T-cell (primary cell): ENCODE measurements around the gene TCFL5. TPM values are rescaled to one million over a fixed set of nuclear protein-coding genes. Genes with fewer than 3 reads are reported as not detected.

Experiments
- ATAC-seq, 4 experiments: fragments of 200-7000 bp in 3 of 4; fragments of 150-1000 bp in 1 of 4; cut with Tn5 transposase; replicated peaks in 1 of 4; 1 replicate in 3 of 4; 2 replicates in 1 of 4; pipeline ENCODE4 v1.10.0; 2021; ENCODE audit warnings: moderate library complexity in 3 of 4, mild to moderate bottlenecking in 2 of 4, moderate number of reproducible peaks in 1 of 4
- CTCF ChIA-PET, 2 donors: fragments of 300-600 bp; sonication (Branson Sonifier 250); formaldehyde crosslinking; loops; one replicate each; lab custom pipeline; 2022; ENCODE audit warnings: antibody characterized with exemption in 2 of 2; lab: Charles Lee
- POLR2A ChIA-PET, 2 donors: fragments of 300-600 bp; sonication (Branson Sonifier 250); formaldehyde crosslinking; loops; one replicate each; lab custom pipeline; 2022; ENCODE audit warnings: antibody characterized with exemption in 2 of 2; lab: Charles Lee
- DNase-seq, 35 experiments: peaks; one replicate each; pipeline versions ENCODE4 v3.0.0 to v3.0.0-alpha.2; 2013 to 2023
- H3K27ac ChIP-seq: one replicate; pipeline ENCODE4 v1.5.1; 2013; ENCODE audit warnings: low read length
- H3K27me3 ChIP-seq, 2 experiments: replicated peaks in 1 of 2; 1 replicate in 1 of 2; 2 replicates in 1 of 2; pipeline versions ENCODE4 v1.6.1 to v1.7.0; 2013; ENCODE audit warnings: low read length in 1 of 2, mixed read lengths in 1 of 2; ENCODE audit not compliant: control insufficient read depth in 2 of 2, insufficient read depth in 2 of 2; ENCODE audit errors: extremely low read depth in 1 of 2
- H3K36me3 ChIP-seq, 2 donors: 1 replicate in 1 of 2; 2 replicates in 1 of 2; pipeline versions ENCODE4 v1.6.1 to v1.7.0; 2013; ENCODE audit warnings: low read length in 1 of 2; ENCODE audit not compliant: control insufficient read depth in 2 of 2, insufficient read depth in 1 of 2; ENCODE audit errors: extremely low read depth in 1 of 2
- H3K4me1 ChIP-seq, 2 experiments: 1 replicate in 1 of 2; 2 replicates in 1 of 2; pipeline versions ENCODE4 v1.6.1 to v1.7.0; 2013; ENCODE audit warnings: low read length in 2 of 2, mixed read lengths in 1 of 2; ENCODE audit not compliant: insufficient read depth in 2 of 2, control insufficient read depth in 1 of 2; ENCODE audit errors: extremely low read depth in 1 of 2
- H3K4me3 ChIP-seq, 2 donors: 1 replicate in 1 of 2; 2 replicates in 1 of 2; pipeline versions ENCODE4 v1.5.1 to v1.7.0; 2013; ENCODE audit warnings: mild to moderate bottlenecking in 2 of 2, low read length in 1 of 2, moderate library complexity in 1 of 2; ENCODE audit not compliant: control insufficient read depth in 1 of 2; ENCODE audit errors: extremely low read depth in 1 of 2
- H3K9me3 ChIP-seq: 2 replicates; pipeline ENCODE4 v1.7.0; 2013
- H3K27ac Mint-ChIP-seq, 2 donors: one replicate each; pipeline ENCODE4 v1.8.0; 2020 to 2021; ENCODE audit warnings: mild to moderate bottlenecking in 2 of 2, mixed read lengths in 2 of 2
- H3K27me3 Mint-ChIP-seq, 2 donors: one replicate each; pipeline ENCODE4 v1.8.0; 2021 to 2022; ENCODE audit warnings: mixed read lengths in 2 of 2
- H3K36me3 Mint-ChIP-seq: one replicate; pipeline ENCODE4 v1.8.0; 2021; ENCODE audit warnings: mixed read lengths
- H3K4me1 Mint-ChIP-seq, 3 donors: one replicate each; pipeline ENCODE4 v1.8.0; 2020 to 2022; ENCODE audit warnings: mixed read lengths in 3 of 3, mild to moderate bottlenecking in 1 of 3
- H3K4me3 Mint-ChIP-seq, 3 donors: one replicate each; pipeline ENCODE4 v1.8.0; 2020 to 2022; ENCODE audit warnings: mild to moderate bottlenecking in 3 of 3, mixed read lengths in 3 of 3, moderate library complexity in 3 of 3
- H3K9me3 Mint-ChIP-seq, 3 donors: one replicate each; pipeline ENCODE4 v1.8.0; 2020 to 2022; ENCODE audit warnings: mixed read lengths in 3 of 3
- WGBS: methylation state at CpG from one replicate; pipeline ENCODE4 v1.1.5; 2013; ENCODE audit warnings: missing lambda C conversion rate; ENCODE audit not compliant: insufficient coverage; 5-methylcytosine and 5-hydroxymethylcytosine counted together
- total RNA-seq, 35 experiments: library from RNA in 6 of 35; stranded (reverse) in 6 of 35; fragments of 120-200 nt in 1 of 35; gene quantifications; one replicate each; pipeline versions ENCODE4 v1.2.1 to v1.2.4 and lab custom pipeline; 2013 to 2026

Gene TCFL5
- total RNA-seq, 5 donors from 2014 or later (not counting 1 experiment from before 2014, with no cell fraction given), result 5.0 to 12.7 (median 8.5) TPM

DNA sequence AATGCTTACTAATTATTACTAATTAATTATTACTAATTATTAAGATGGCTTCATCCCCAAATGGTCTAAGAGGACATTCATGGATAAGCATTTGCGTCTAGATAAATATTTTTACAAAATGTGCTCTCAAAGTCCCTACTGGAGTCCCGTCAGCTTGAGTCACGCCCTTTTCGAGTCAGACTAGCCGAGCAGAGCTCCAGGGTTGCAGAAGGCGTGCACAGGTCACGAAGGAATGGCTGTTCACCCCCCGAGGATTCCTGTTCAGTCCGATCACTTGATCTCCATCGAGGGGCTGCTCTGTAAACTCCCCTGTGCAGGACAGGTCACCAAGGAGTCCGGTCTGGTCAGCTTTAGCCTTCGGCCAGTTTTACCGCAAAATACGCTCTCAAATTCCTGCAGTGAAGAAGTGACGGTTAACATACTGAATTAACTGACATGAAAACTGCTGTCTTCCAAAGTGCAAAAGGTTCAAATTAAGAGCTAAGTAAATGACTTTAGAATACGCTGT, 19.9 kb downstream of the TCFL5 start:
- no peaks in the 10 kb centered on the region for H3K9me3 ChIP-seq
- H3K4me3 ChIP-seq, result no peak overlapping the region
- Mint-ChIP-seq H3K27ac (no peak overlapping the region), H3K9me3 (no peaks in the 10 kb centered on the region), H3K4me3 (no peak overlapping the region), H3K27me3 (no peaks in the 10 kb centered on the region), H3K36me3 (peaks cover 19% of the 10 kb centered on the region), H3K4me1 (no peaks in the 10 kb centered on the region)
- DNase-seq (no peak), ATAC-seq (no peak)
- ChIA-PET POLR2A (interaction anchor here in 1 of 2 donors (0.6 kb wide), 1 partner anchor 549 kb away, joined by 6 read pairs; no protein-coding TSS in a partner anchor), CTCF (no interaction called here)
- peaks cover 0 to 19% of the 10 kb centered on the region in 2 experiments for H3K27me3 ChIP-seq
- no peak overlapping the region for H3K27ac ChIP-seq
- WGBS, result 94% methylated on average over 15 of the region's 16 CpGs
- no peaks in the 10 kb centered on the region for H3K4me1 ChIP-seq
- H3K36me3 ChIP-seq, result peaks cover 0 to 2% of the 10 kb centered on the region in 2 donors

DNA sequence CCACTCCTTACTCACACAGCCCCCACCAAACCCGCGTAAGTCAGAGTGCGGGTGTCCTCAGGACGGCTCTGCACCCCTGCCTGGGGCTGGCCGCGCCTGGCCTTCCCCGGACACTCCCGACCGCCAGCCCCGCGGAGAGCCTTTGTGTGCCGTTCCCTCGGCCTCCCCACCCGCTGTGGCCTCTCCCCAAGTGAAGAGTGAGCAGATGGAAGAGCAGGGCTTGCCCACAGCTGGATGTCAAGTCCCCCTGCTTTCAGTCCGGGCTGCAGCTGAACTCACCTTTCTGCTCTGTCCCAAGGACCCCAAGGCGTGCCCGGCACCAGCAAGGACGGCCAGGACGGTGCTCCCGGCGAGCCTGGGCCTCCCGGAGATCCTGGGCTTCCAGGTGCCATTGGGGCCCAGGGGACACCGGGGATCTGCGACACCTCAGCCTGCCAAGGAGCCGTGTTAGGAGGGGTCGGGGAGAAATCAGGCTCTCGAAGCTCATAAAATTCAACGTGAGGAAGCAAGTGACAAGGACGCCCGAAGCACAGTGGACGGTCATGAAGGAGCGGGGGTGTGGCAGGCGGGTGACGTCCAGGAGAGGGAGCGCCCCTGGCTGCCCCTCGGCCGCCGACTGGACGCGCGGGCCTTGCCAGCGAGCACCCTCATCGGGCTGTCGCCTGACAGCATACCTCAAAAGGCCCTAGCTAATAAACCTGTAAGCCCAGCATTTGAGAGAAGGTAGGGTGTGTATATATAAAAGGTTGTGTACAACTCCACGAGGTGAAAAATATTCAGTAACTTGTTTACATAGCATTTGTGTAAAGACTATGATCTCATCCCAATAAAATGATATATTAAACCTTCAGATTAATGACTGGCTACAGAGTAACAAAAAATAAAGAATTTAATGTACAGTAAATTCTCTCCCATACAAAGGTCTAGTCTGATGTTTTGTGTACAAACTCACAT, 21.1 kb downstream of the TCFL5 start:
- ChIA-PET CTCF (no interaction called here), POLR2A (no interaction called here)
- Mint-ChIP-seq H3K27me3 (no peaks in the 10 kb centered on the region), H3K4me3 (no peak overlapping the region), H3K9me3 (no peaks in the 10 kb centered on the region), H3K36me3 (peaks cover 12% of the 10 kb centered on the region), H3K4me1 (no peaks in the 10 kb centered on the region), H3K27ac (no peak overlapping the region)
- Histone ChIP-seq H3K27me3 (peaks cover 0 to 28% of the 10 kb centered on the region in 2 experiments), H3K36me3 (peaks cover 0 to 1% of the 10 kb centered on the region in 2 donors), H3K27ac (no peak overlapping the region), H3K4me1 (no peaks in the 10 kb centered on the region), H3K4me3 (no peak overlapping the region), H3K9me3 (no peaks in the 10 kb centered on the region)
- WGBS, result 91% methylated on average over 27 of the region's 45 CpGs
- ATAC-seq (no peak), DNase-seq (no peak)

DNA sequence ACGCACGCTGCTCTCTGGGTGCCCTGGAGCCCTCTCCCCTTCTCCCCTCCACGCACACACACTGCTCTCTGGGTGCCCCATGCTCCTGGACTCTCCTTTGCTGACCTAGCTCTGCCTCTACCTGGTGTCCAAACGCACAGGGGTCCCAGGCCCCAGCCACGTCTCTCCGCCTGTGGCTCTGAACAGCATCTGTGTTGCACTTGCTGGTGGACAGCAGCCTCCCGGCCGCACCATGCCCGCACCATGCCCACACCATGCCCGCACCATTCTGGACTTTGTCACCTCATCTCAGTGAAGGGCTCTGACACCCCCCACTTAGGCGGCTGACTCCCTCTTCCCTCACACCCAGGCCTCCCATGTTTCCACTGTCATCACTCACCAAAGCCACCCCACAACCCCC, 21.8 kb downstream of the TCFL5 start:
- H3K9me3 Mint-ChIP-seq, result no peaks in the 10 kb centered on the region
- POLR2A ChIA-PET, result no interaction called here
- CTCF ChIA-PET, result no interaction called here
- H3K4me1 Mint-ChIP-seq, result no peaks in the 10 kb centered on the region
- H3K4me3 ChIP-seq, result no peak overlapping the region
- peaks cover 0 to 32% of the 10 kb centered on the region in 2 experiments for H3K27me3 ChIP-seq
- H3K4me3 Mint-ChIP-seq, result no peak overlapping the region
- WGBS, result 78% methylated on average over 11 of the region's 11 CpGs
- H3K27ac Mint-ChIP-seq, result no peak overlapping the region
- no peaks in the 10 kb centered on the region for H3K36me3 ChIP-seq
- no peak for DNase-seq
- H3K9me3 ChIP-seq, result no peaks in the 10 kb centered on the region
- peaks cover 10% of the 10 kb centered on the region for H3K36me3 Mint-ChIP-seq
- H3K4me1 ChIP-seq, result no peaks in the 10 kb centered on the region
- no peaks in the 10 kb centered on the region for H3K27me3 Mint-ChIP-seq
- H3K27ac ChIP-seq, result no peak overlapping the region
- ATAC-seq, result no peak

DNA sequence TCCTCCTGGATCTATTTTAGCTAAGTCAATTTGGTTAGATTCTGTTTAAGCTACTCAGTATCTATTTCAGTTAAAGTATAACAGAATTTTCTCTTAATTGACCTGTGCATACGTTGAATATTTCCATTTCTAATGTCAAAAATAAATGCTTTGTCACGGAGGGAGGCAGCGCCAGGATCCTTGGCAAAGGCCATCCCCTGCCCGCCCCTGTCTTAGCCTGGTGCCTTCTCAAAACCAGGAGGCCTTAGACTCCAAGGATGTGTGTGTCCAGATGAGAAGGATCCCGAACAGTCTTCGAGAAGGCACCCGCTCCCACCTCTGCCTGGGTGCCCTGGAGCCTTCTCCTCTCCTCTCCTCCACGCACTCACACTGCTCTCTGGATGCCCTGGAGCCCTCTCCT, 22.4 kb downstream of the TCFL5 start:
- Mint-ChIP-seq H3K9me3 (no peaks in the 10 kb centered on the region), H3K36me3 (peaks cover 10% of the 10 kb centered on the region), H3K4me1 (no peaks in the 10 kb centered on the region), H3K27ac (no peak overlapping the region), H3K27me3 (no peaks in the 10 kb centered on the region), H3K4me3 (no peak overlapping the region)
- ChIA-PET POLR2A (no interaction called here), CTCF (no interaction called here)
- DNase-seq (no peak), ATAC-seq (no peak)
- Histone ChIP-seq H3K4me3 (no peak overlapping the region), H3K9me3 (no peaks in the 10 kb centered on the region), H3K27me3 (peaks cover 0 to 35% of the 10 kb centered on the region in 2 experiments), H3K4me1 (no peaks in the 10 kb centered on the region), H3K36me3 (no peaks in the 10 kb centered on the region), H3K27ac (no peak overlapping the region)
- WGBS, result 77% methylated on average over 4 of the region's 8 CpGs

DNA sequence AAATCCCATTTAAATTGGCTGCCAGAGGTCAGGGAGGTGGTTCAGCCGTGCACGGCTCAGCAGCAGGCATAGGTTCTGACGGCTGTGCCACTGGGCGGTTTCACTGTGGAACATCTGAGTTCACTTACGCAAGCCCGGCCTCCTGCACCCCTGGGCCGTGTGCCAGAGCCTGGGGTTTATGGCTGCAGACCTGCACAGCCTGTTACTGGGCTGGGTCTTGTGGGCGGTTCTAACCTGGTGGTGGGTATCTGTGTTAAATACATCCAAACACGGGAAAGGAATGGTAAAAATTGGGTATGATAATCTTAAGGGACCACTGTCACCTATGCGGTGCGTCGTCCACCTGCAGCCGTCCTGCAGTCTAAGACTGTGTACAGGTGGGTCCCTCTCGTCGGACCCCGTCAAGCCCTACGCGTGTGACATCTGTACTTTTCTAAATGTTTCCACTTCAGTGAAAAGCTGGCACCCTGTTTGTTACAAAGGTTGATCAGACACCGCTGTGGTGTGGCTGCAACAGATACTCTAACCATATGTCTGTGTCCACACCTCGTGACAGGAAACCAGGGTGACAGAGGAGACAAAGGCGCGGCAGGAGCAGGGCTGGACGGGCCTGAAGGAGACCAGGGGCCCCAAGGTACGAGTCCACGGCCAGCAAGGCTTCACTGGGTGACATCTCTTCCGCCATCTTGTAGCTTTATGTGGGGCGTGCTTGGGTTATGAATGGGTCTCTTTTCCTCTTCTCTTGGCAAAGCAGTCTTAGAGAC, 23.3 kb downstream of the TCFL5 start:
- Mint-ChIP-seq H3K27ac (no peak overlapping the region), H3K9me3 (no peaks in the 10 kb centered on the region), H3K27me3 (no peaks in the 10 kb centered on the region), H3K4me1 (no peaks in the 10 kb centered on the region), H3K4me3 (no peak overlapping the region), H3K36me3 (peaks cover 4% of the 10 kb centered on the region)
- ChIA-PET POLR2A (no interaction called here), CTCF (no interaction called here)
- ATAC-seq, result no peak
- no peak overlapping the region for H3K27ac ChIP-seq
- DNase-seq, result peak in 1 of 35 experiments; percentile 21
- H3K4me1 ChIP-seq, result no peaks in the 10 kb centered on the region
- peaks cover 0 to 37% of the 10 kb centered on the region in 2 experiments for H3K27me3 ChIP-seq
- H3K36me3 ChIP-seq, result no peaks in the 10 kb centered on the region
- no peaks in the 10 kb centered on the region for H3K9me3 ChIP-seq
- 84% methylated on average over 19 of the region's 27 CpGs for WGBS
- no peak overlapping the region for H3K4me3 ChIP-seq

DNA sequence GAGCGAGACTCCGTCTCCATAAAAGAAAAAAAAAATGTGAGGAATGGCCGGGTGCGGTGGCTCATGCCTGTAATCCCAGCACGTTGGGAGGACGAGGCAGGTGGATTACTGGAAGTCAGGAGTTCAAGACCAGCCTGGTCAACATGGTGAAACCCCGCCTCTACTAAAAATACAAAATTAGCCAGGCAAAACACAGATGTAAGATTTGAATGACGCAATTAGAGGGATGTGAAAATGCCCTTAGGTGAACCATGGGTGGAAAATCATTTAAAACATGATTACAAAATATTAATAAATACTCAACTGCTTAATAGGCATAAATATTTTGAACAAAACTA, 23.9 kb downstream of the TCFL5 start:
- no peaks in the 10 kb centered on the region for H3K27me3 Mint-ChIP-seq
- H3K27ac Mint-ChIP-seq, result no peak overlapping the region
- H3K36me3 ChIP-seq, result no peaks in the 10 kb centered on the region
- peaks cover 0 to 4% of the 10 kb centered on the region in 2 experiments for H3K4me1 ChIP-seq
- H3K4me3 Mint-ChIP-seq, result no peak overlapping the region
- no peak overlapping the region for H3K4me3 ChIP-seq
- POLR2A ChIA-PET, result no interaction called here
- H3K27me3 ChIP-seq, result peaks cover 0 to 37% of the 10 kb centered on the region in 2 experiments
- ATAC-seq, result no peak
- H3K4me1 Mint-ChIP-seq, result peaks cover 0 to 3% (median 0%) of the 10 kb centered on the region in 3 donors
- no peaks in the 10 kb centered on the region for H3K9me3 ChIP-seq
- no peak for DNase-seq
- no peak overlapping the region for H3K27ac ChIP-seq
- H3K36me3 Mint-ChIP-seq, result peaks cover 4% of the 10 kb centered on the region
- WGBS, result 95% methylated on average over 4 of the region's 8 CpGs
- no peaks in the 10 kb centered on the region for H3K9me3 Mint-ChIP-seq
- CTCF ChIA-PET, result no interaction called here
